Gastrocnemius medialis (tissue), 4 donors: ENCODE data around the gene SH2D6.

Source experiments
- CTCF ChIP-seq, 5 experiments: fragments of 450-650 bp in 3 of 5; fragments of 200-600 bp in 2 of 5; sonication (generic) in 2 of 5; IDR thresholded peaks in 4 of 5; conservative IDR thresholded peaks in 1 of 5; 1 replicate in 4 of 5; 2 replicates in 1 of 5; pipeline ENCODE4 v1.5.1; 2016 to 2019; ENCODE audit warnings: antibody characterized with exemption in 5 of 5, mild to moderate bottlenecking in 3 of 5, moderate library complexity in 3 of 5
- POLR2A ChIP-seq, 2 donors: fragments of 450-650 bp; IDR thresholded peaks; one replicate each; pipeline ENCODE4 v1.6.1; 2017; ENCODE audit warnings: antibody characterized with exemption in 2 of 2, mild to moderate bottlenecking in 2 of 2, moderate library complexity in 2 of 2

GRCh38 chr2:85457877-85458316, 39.4 kb downstream of the SH2D6 start:
- TF ChIP-seq CTCF (IDR thresholded peaks at IDR 0.05 in 4 of 5, conservative IDR thresholded peaks at IDR 0.05 in 1 of 5) (no peak), POLR2A (IDR thresholded peaks at IDR 0.05) (no peak)
